ENCODE results near the gene CEBPA. TPM values are rescaled to one million over a fixed set of nuclear protein-coding genes. Genes with fewer than 3 reads are reported as not detected.

The CEBPA gene
- total and polyA plus RNA-seq, 2 experiments from 2014 or later, result 0.50 to 2.6 TPM

DNA sequence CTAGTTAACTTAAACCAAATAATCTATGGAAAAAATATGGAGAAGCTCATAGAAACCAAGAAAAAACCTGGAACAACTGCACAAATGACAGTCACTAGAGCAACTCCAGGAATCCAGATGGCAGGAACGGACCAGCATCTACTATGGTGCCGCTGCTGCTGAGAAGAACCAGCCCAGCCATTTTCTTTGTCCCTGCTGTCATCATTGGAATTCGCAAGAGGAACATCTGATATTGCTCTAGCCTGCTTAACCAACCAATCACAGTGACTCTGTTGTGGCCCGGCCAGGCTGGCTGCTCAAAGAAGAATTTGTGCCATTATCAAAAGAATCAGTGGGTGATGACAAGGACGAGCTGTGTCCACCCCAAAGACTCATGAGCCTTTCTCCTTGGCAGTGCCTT is 33.1 kb upstream of the CEBPA start (continued):
- TF ChIP-seq, protein P1, sequence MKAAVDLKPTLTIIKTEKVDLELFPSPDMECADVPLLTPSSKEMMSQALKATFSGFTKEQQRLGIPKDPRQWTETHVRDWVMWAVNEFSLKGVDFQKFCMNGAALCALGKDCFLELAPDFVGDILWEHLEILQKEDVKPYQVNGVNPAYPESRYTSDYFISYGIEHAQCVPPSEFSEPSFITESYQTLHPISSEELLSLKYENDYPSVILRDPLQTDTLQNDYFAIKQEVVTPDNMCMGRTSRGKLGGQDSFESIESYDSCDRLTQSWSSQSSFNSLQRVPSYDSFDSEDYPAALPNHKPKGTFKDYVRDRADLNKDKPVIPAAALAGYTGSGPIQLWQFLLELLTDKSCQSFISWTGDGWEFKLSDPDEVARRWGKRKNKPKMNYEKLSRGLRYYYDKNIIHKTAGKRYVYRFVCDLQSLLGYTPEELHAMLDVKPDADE (IDR thresholded peaks at IDR 0.05), result no peak
- no peak for TF ChIP-seq EZH2phosphoT487 (IDR thresholded peaks at IDR 0.05; ENCODE audit: unreplicated experiment)
- no peak for TF ChIP-seq ZNF331 (CRISPR knock-in tag; IDR thresholded peaks at IDR 0.05; ENCODE audit: low read depth)

DNA sequence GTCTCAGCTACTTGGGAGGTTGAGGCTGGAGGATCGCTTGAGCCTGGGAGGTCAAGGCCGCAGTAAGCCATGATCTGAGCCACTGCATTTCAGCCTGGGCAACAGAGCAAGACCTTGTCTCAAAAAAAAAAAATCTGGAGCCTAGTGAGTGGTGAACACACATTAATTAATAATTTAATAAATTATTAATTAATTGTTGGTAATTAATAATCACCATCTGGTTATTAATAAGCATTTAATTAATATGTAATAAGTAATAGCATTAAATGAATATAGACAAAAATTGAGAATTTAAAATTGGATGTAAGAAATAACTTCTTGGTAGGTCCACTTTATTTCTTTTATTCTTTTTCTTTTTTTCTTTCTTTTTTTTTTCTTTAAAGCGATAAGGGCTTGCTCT is 31.9 kb upstream of the CEBPA start:
- no peaks in the 10 kb centered on the region for H3K4me1 ChIP-seq (ENCODE audit: insufficient read depth)
- no peak for ATAC-seq
- H3K4me2 ChIP-seq, result no peak overlapping the region
- H3K27ac ChIP-seq (ENCODE audit: low read depth), result no peak overlapping the region
- H3K4me1 Mint-ChIP-seq, result peaks cover 5% of the 10 kb centered on the region; the same call in 2 of the 3 replicates
- no peaks in the 10 kb centered on the region for H3K36me3 Mint-ChIP-seq (ENCODE audit: low read depth)
- H3K27me3 Mint-ChIP-seq (ENCODE audit: insufficient read depth, low read depth, poor library complexity), result peaks cover 5% of the 10 kb centered on the region
- H3K4me3 Mint-ChIP-seq, result no peak overlapping the region
- no peaks in the 10 kb centered on the region for H3F3A ChIP-seq (replicated peaks; ENCODE audit: low read depth)
- TF ChIP-seq ZNF114 (CRISPR knock-in tag; IDR thresholded peaks at IDR 0.05), result no peak
- TF ChIP-seq ZNF331 (CRISPR knock-in tag; IDR thresholded peaks at IDR 0.05; ENCODE audit: low read depth), result no peak
- no peak for TF ChIP-seq STAT1 (IDR thresholded peaks at IDR 0.05; ENCODE audit: unreplicated experiment)
- H3K4me3 ChIP-seq, result no peak overlapping the region
- no peaks in the 10 kb centered on the region for H3K79me2 ChIP-seq (replicated peaks; ENCODE audit: insufficient read depth)
- no peaks in the 10 kb centered on the region for H4K20me1 ChIP-seq (replicated peaks; ENCODE audit: insufficient read depth)
- H3K36me3 ChIP-seq (ENCODE audit: insufficient read depth), result no peaks in the 10 kb centered on the region
- no peak overlapping the region for H3K27ac Mint-ChIP-seq
- no peak overlapping the region for H2AFZ ChIP-seq
- no peaks in the 10 kb centered on the region for H3K9me2 ChIP-seq (ENCODE audit: insufficient read depth)
- no peaks in the 10 kb centered on the region; the same call in 2 of the 3 replicates for H3K9me3 Mint-ChIP-seq
- no peak for DNase-seq (ENCODE audit: low spot score)
- H3K27me3 ChIP-seq (ENCODE audit: insufficient read depth), result no peaks in the 10 kb centered on the region

DNA sequence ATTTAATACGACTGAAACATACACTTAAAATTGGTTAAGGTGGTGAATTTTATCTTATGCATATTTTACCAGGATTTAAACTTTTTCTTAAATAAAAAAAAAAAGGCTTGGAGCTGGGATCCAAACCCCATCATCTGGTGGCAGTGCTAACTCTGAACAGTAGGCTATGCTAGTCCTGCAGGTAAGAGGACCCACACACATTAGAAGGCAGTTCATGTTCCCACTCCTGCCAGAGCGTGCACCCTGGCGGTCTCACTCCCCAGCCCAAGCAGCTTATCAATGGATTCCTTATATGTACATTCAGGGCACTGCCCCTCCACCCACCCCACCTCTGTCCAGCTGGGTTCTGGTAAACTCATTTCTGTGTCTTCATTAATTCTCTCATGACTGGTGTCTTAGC is 31.3 kb upstream of the CEBPA start:
- H3K79me2 ChIP-seq (replicated peaks; ENCODE audit: insufficient read depth), result no peaks in the 10 kb centered on the region
- Mint-ChIP-seq H3K9me3 (no peaks in the 10 kb centered on the region; the same call in 2 of the 3 replicates), H3K27ac (no peak overlapping the region), H3K4me1 (peaks cover 5% of the 10 kb centered on the region; the same call in 2 of the 3 replicates), H3K4me3 (no peak overlapping the region), H3K36me3 (ENCODE audit: low read depth) (no peaks in the 10 kb centered on the region), H3K27me3 (ENCODE audit: insufficient read depth, low read depth, poor library complexity) (peaks cover 5% of the 10 kb centered on the region)
- H3K4me2 ChIP-seq, result no peak overlapping the region
- H3F3A ChIP-seq (replicated peaks; ENCODE audit: low read depth), result no peaks in the 10 kb centered on the region
- H3K9me2 ChIP-seq (ENCODE audit: insufficient read depth), result no peaks in the 10 kb centered on the region
- no peak overlapping the region for H3K4me3 ChIP-seq
- H3K4me1 ChIP-seq (ENCODE audit: insufficient read depth), result no peaks in the 10 kb centered on the region
- H3K27me3 ChIP-seq (ENCODE audit: insufficient read depth), result no peaks in the 10 kb centered on the region
- H4K20me1 ChIP-seq (replicated peaks; ENCODE audit: insufficient read depth), result no peaks in the 10 kb centered on the region
- no peaks in the 10 kb centered on the region for H3K36me3 ChIP-seq (ENCODE audit: insufficient read depth)
- no peak overlapping the region for H2AFZ ChIP-seq
- H3K27ac ChIP-seq (ENCODE audit: low read depth), result no peak overlapping the region
- DNase-seq (ENCODE audit: low spot score) (no peak), ATAC-seq (no peak)
- TF ChIP-seq CREB1 (CRISPR knock-in tag; IDR thresholded peaks at IDR 0.05; ENCODE audit: low read depth) (no peak), NANOG (IDR thresholded peaks at IDR 0.05; ENCODE audit: borderline replicate concordance) (no peak), EZH2phosphoT487 (IDR thresholded peaks at IDR 0.05; ENCODE audit: unreplicated experiment) (no peak), ZNF331 (CRISPR knock-in tag; IDR thresholded peaks at IDR 0.05; ENCODE audit: low read depth) (no peak)
- TF ChIP-seq, protein P1 (IDR thresholded peaks at IDR 0.05), result no peak
- TF ChIP-seq, protein P2, sequence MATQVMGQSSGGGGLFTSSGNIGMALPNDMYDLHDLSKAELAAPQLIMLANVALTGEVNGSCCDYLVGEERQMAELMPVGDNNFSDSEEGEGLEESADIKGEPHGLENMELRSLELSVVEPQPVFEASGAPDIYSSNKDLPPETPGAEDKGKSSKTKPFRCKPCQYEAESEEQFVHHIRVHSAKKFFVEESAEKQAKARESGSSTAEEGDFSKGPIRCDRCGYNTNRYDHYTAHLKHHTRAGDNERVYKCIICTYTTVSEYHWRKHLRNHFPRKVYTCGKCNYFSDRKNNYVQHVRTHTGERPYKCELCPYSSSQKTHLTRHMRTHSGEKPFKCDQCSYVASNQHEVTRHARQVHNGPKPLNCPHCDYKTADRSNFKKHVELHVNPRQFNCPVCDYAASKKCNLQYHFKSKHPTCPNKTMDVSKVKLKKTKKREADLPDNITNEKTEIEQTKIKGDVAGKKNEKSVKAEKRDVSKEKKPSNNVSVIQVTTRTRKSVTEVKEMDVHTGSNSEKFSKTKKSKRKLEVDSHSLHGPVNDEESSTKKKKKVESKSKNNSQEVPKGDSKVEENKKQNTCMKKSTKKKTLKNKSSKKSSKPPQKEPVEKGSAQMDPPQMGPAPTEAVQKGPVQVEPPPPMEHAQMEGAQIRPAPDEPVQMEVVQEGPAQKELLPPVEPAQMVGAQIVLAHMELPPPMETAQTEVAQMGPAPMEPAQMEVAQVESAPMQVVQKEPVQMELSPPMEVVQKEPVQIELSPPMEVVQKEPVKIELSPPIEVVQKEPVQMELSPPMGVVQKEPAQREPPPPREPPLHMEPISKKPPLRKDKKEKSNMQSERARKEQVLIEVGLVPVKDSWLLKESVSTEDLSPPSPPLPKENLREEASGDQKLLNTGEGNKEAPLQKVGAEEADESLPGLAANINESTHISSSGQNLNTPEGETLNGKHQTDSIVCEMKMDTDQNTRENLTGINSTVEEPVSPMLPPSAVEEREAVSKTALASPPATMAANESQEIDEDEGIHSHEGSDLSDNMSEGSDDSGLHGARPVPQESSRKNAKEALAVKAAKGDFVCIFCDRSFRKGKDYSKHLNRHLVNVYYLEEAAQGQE (IDR thresholded peaks at IDR 0.05; ENCODE audit: unreplicated experiment), result no peak

Measured in GM23338 (cell line).